MM.1S (cell line): ENCODE measurements around the gene PAK4.

Source experiments
- DNase-seq: peaks from one replicate; pipeline ENCODE4 v3.0.0-alpha.2; 2015
- H2AFZ ChIP-seq: fragments of 300-600 bp; sonication (generic); 2 replicates; pipeline ENCODE4 v1.6.0; 2016; ENCODE audit warnings: antibody characterized with exemption, low read length
- H3F3A ChIP-seq: fragments of 300-600 bp; sonication (generic); 2 replicates; pipeline ENCODE4 v1.6.1; 2016; ENCODE audit warnings: mild to moderate bottlenecking, antibody characterized with exemption, low read length, moderate library complexity, mixed read lengths; ENCODE audit not compliant: insufficient read depth
- H3K27ac ChIP-seq: fragments of 300-600 bp; sonication (generic); 2 replicates; pipeline ENCODE4 v1.5.1; 2016; ENCODE audit warnings: mild to moderate bottlenecking, low read length
- H3K27me3 ChIP-seq: fragments of 300-600 bp; sonication (generic); replicated peaks from 2 replicates; pipeline ENCODE4 v1.6.0; 2016; ENCODE audit warnings: low read length; ENCODE audit not compliant: insufficient read depth
- H3K36me3 ChIP-seq: fragments of 300-600 bp; sonication (generic); replicated peaks from 2 replicates; pipeline ENCODE4 v1.6.1; 2016; ENCODE audit warnings: mild to moderate bottlenecking, low read length, mixed read lengths; ENCODE audit not compliant: insufficient read depth
- H3K4me1 ChIP-seq: fragments of 300-600 bp; sonication (generic); 2 replicates; pipeline ENCODE4 v1.6.1; 2016; ENCODE audit warnings: low read length, mixed read lengths
- H3K4me2 ChIP-seq: fragments of 300-600 bp; sonication (generic); 2 replicates; pipeline ENCODE4 v1.6.0; 2016; ENCODE audit warnings: low read depth, low read length
- H3K4me3 ChIP-seq: fragments of 300-600 bp; sonication (generic); 2 replicates; pipeline ENCODE4 v1.5.1; 2016; ENCODE audit warnings: low read length, mixed read lengths
- H3K79me2 ChIP-seq: fragments of 300-600 bp; sonication (generic); 2 replicates; pipeline ENCODE4 v1.6.1; 2016; ENCODE audit warnings: mixed run types, low read length, mixed read lengths
- H3K9ac ChIP-seq: fragments of 300-600 bp; sonication (generic); 2 replicates; pipeline ENCODE4 v1.6.1; 2016; ENCODE audit warnings: low read length, mixed read lengths
- H3K9me2 ChIP-seq: fragments of 300-600 bp; sonication (generic); replicated peaks from 2 replicates; pipeline ENCODE4 v1.6.1; 2016; ENCODE audit warnings: mild to moderate bottlenecking, low read length, mixed read lengths; ENCODE audit not compliant: insufficient read depth
- H3K9me3 ChIP-seq: fragments of 300-600 bp; sonication (generic); replicated peaks from 2 replicates; pipeline ENCODE4 v1.6.1; 2016; ENCODE audit warnings: mild to moderate bottlenecking, low read length, mixed read lengths; ENCODE audit not compliant: insufficient read depth
- H4K20me1 ChIP-seq: fragments of 300-600 bp; sonication (generic); 2 replicates; pipeline ENCODE4 v1.6.1; 2016; ENCODE audit warnings: mild to moderate bottlenecking, low read length, moderate library complexity, mixed read lengths; ENCODE audit not compliant: insufficient read depth
- CTCF ChIP-seq: fragments of 300-600 bp; sonication (generic); IDR thresholded peaks from 2 replicates; pipeline ENCODE4 v1.5.1; 2016; ENCODE audit warnings: antibody characterized with exemption, low read length, mixed read lengths
- EZH2 ChIP-seq: fragments of 300-600 bp; sonication (generic); optimal IDR thresholded peaks from 2 replicates; pipeline ENCODE3; 2017; ENCODE audit warnings: low read depth, mild to moderate bottlenecking, antibody characterized with exemption, low read length, mixed read lengths
- EZH2phosphoT487 ChIP-seq: fragments of 300-600 bp; sonication (generic); IDR thresholded peaks from 2 replicates; pipeline ENCODE4 v1.6.1; 2018; ENCODE audit warnings: antibody characterized with exemption, low read length

Gene PAK4

GRCh38 chr19:39166571-39167391 is 41.2 kb downstream of the PAK4 start:
- Histone ChIP-seq H4K20me1 (no peaks in the 10 kb centered on the region), H3K27me3 (no peaks in the 10 kb centered on the region), H3K79me2 (no peaks in the 10 kb centered on the region), H3F3A (no peaks in the 10 kb centered on the region), H3K9me2 (no peaks in the 10 kb centered on the region), H3K4me3 (no peak overlapping the region), H3K36me3 (no peaks in the 10 kb centered on the region), H3K27ac (no peak overlapping the region), H3K4me1 (no peaks in the 10 kb centered on the region), H2AFZ (no peak overlapping the region), H3K9me3 (no peaks in the 10 kb centered on the region), H3K9ac (no peak overlapping the region), H3K4me2 (no peak overlapping the region)
- no peak for DNase-seq
- TF ChIP-seq EZH2phosphoT487 (no peak), EZH2 (no peak), CTCF (no peak)

- H4K20me1 ChIP-seq = no peaks in the 10 kb centered on the region
- no peaks in the 10 kb centered on the region for H3K27me3 ChIP-seq
- no peak overlapping the region for H3K4me2 ChIP-seq
- no peaks in the 10 kb centered on the region for H3K9me2 ChIP-seq
- no peak overlapping the region for H3K4me3 ChIP-seq
- no peak overlapping the region for H2AFZ ChIP-seq
- no peaks in the 10 kb centered on the region for H3K36me3 ChIP-seq
- no peaks in the 10 kb centered on the region for H3F3A ChIP-seq
- H3K4me1 ChIP-seq = no peaks in the 10 kb centered on the region
- no peak for DNase-seq
- H3K79me2 ChIP-seq = no peaks in the 10 kb centered on the region
- no peaks in the 10 kb centered on the region for H3K9me3 ChIP-seq
- no peak overlapping the region for H3K9ac ChIP-seq
- TF ChIP-seq CTCF (no peak), EZH2phosphoT487 (no peak), EZH2 (no peak)
- no peak overlapping the region for H3K27ac ChIP-seq
Measured at GRCh38 chr19:39167461-39168257, 42.1 kb downstream of the PAK4 start.

- Histone ChIP-seq H3K36me3 (no peaks in the 10 kb centered on the region), H3K4me1 (no peaks in the 10 kb centered on the region), H3K27me3 (no peaks in the 10 kb centered on the region), H3F3A (no peaks in the 10 kb centered on the region), H3K9ac (no peak overlapping the region), H3K4me2 (no peak overlapping the region), H3K27ac (no peak overlapping the region), H3K4me3 (no peak overlapping the region), H2AFZ (no peak overlapping the region), H4K20me1 (no peaks in the 10 kb centered on the region), H3K79me2 (no peaks in the 10 kb centered on the region), H3K9me2 (no peaks in the 10 kb centered on the region), H3K9me3 (no peaks in the 10 kb centered on the region)
- TF ChIP-seq EZH2phosphoT487 = no peak
- TF ChIP-seq EZH2 = no peak
- no peak for TF ChIP-seq CTCF
- DNase-seq = no peak
Measured at GRCh38 chr19:39168258-39169142, 42.9 kb downstream of the PAK4 start.
